Stimulated activated CD8-positive, alpha-beta memory T cell treated with anti-CD3 and anti-CD28 coated beads, Interleukin-7, amount 100 ng/mL, for 48 hours (primary cell): ENCODE measurements around the gene LIPA.
"Not testable (repeated sequence)": the region's sequence is repeated elsewhere in the genome, so short reads cannot be mapped to it uniquely, and the experiment has no call there.

ENCODE experiments used
- DNase-seq, 2 donors: peaks; one replicate each; pipeline ENCODE4 v3.0.0-alpha.2; 2020; ENCODE audit warnings: low read depth in 1 of 2; ENCODE audit errors: extremely low read depth in 1 of 2

The LIPA gene

DNA sequence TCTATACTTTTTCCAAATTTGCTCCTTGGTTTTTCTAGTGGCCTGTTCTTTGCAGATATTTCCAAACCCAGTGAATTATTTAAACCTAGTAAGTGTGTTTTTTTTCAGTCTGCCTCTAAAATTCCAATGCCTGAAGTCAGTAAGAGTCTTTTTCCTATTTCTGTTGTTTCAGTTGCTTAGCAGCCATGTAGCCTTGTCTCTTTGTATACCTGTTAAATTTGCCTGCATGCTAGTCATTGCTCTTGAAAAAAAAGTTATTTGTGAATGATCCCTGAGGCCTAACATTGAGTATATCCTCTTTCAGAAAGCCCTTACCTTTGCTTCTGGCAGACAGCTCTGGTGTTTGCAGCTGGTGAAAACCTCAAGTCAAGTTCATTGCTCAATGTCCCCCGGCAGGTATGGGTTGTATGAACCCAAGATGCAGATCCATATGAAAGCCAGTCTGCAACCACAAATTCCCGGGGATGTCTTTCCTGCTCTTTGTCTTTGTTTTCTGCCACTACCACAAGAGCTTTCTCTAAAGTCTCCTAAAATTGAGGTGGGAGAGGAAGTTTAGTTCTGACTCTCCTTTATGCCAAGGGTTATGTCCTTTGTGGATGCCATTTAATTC lies 80.2 kb downstream of the LIPA start:
- DNase-seq: no peak

GRCh38 chr10:89168354-89168900 lies 83.1 kb downstream of the LIPA start:
- not testable (repeated sequence) for DNase-seq

DNA sequence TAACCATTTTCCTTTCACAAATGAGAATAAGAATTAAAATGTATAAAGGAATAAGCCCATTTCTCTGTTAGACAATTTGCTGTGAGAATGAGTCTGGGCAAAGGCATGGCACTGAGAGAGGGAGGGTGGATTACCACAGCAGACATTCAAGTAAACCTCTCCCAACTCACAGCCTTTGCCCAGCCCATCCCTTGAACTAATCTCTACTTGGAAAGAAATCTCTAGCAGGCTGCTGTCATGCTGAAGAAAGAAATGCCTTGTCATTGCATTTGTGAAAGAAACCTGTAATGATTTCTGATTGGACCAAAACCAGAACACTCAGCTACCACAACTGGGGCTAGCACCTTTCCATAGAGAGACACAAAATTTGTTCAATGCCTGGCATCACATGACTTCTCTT lies 83.7 kb downstream of the LIPA start:
- DNase-seq: no peak

DNA sequence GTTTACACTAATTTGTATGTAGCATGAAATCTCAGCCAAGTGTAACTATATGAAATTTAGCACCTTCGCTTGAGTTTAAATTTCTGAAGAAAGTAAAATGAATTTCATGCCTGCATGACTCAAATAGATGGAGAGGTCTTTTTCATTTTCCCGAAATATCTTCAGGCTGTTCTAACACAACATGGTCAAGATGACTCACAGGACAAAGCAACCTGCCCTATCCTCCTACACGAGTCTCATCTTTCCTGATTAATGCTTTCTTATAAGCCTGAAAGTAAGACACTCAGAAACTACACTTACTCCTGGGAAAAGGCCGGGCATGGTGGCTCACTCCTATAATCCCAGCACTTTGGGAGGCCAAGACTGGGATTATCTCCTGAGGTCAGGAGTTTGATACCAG lies 85.7 kb downstream of the LIPA start:
- no peak for DNase-seq

DNA sequence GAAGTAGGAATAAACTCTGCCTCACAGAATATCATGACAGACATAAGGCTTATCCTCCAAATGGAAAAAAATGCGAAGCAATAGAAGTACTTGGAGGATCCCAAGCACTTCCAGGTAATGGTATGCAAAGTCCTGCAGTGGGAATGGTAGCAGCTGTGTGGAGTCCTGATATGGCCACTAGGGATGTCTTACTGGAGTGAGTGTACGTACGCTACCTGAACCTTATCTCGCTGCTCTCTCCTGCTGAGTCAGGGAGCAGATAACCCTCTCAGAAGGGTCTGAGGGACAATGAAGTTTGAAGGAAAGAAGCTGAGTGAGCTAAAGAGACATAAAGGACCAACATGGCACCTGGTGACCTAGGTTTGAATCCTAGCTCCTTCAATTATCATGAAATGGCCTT lies 86.7 kb downstream of the LIPA start:
- DNase-seq: no peak

GRCh38 chr10:89164080-89164479 lies 87.5 kb downstream of the LIPA start:
- no peak for DNase-seq
